ENCODE data around the gene TTC27. TPM values are rescaled to one million over a fixed set of nuclear protein-coding genes. Genes with fewer than 3 reads are reported as not detected.

Gene TTC27
- total RNA-seq, 4 donors from 2014 or later = 7.1 to 20.3 (median 10.4) TPM

DNA sequence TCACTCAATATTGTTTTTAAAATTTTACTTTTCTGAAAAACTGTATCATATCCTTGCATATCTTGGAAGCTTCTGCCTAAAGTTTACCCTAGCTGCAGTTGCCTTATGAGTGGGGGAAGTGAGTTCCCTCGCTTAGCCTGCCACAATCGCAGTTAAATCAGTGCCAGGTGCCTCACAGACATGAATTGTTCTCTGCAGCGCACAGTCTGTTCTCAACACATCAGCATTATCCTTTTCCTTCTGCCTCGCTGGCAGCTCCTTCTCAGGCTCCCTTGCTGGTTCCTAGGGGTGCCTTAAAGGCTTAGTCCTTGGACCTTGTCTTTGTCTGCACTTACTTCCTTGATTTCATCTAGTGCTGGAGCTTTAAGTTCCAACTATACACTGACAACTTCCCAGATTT is 132.8 kb downstream of the TTC27 start:
- Histone ChIP-seq H3K4me3 (no peak overlapping the region), H3K36me3 (peaks cover 0 to 9% (median 0%) of the 10 kb centered on the region in 4 donors), H3K4me1 (no peaks in the 10 kb centered on the region), H3K27ac (no peak overlapping the region), H3K27me3 (no peaks in the 10 kb centered on the region), H3K9me3 (no peaks in the 10 kb centered on the region)
- in situ Hi-C loops (cut with MboI; ENCODE audit: low pct_ligation_motif_present in 1 of 4, low pct_unique_long_range_greater_than_20kb in 1 of 4, low sequenced_read_pairs in 3 of 4) = loop anchor here in 3 of 4 donors (25.0 kb wide), 2 partner anchors 602 to 627 kb away; no protein-coding TSS in a partner anchor
- intact Hi-C loops (cut with DNase I; ENCODE audit: low total_unique reads) = no loop called here
- no peak for TF ChIP-seq POLR2A (IDR thresholded peaks at IDR 0.05)
- no peak for TF ChIP-seq EP300 (IDR thresholded peaks at IDR 0.05; ENCODE audit: low read depth)
- TF ChIP-seq, protein P1, sequence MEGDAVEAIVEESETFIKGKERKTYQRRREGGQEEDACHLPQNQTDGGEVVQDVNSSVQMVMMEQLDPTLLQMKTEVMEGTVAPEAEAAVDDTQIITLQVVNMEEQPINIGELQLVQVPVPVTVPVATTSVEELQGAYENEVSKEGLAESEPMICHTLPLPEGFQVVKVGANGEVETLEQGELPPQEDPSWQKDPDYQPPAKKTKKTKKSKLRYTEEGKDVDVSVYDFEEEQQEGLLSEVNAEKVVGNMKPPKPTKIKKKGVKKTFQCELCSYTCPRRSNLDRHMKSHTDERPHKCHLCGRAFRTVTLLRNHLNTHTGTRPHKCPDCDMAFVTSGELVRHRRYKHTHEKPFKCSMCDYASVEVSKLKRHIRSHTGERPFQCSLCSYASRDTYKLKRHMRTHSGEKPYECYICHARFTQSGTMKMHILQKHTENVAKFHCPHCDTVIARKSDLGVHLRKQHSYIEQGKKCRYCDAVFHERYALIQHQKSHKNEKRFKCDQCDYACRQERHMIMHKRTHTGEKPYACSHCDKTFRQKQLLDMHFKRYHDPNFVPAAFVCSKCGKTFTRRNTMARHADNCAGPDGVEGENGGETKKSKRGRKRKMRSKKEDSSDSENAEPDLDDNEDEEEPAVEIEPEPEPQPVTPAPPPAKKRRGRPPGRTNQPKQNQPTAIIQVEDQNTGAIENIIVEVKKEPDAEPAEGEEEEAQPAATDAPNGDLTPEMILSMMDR (IDR thresholded peaks at IDR 0.05) = no peak
- TF ChIP-seq POLR2AphosphoS5 (IDR thresholded peaks at IDR 0.05) = no peak
- DNase-seq = no peak
- WGBS, 2 donors (ENCODE audit: low coverage in 1 of 2) = 96% methylated on average over 4 of the region's 4 CpGs

DNA sequence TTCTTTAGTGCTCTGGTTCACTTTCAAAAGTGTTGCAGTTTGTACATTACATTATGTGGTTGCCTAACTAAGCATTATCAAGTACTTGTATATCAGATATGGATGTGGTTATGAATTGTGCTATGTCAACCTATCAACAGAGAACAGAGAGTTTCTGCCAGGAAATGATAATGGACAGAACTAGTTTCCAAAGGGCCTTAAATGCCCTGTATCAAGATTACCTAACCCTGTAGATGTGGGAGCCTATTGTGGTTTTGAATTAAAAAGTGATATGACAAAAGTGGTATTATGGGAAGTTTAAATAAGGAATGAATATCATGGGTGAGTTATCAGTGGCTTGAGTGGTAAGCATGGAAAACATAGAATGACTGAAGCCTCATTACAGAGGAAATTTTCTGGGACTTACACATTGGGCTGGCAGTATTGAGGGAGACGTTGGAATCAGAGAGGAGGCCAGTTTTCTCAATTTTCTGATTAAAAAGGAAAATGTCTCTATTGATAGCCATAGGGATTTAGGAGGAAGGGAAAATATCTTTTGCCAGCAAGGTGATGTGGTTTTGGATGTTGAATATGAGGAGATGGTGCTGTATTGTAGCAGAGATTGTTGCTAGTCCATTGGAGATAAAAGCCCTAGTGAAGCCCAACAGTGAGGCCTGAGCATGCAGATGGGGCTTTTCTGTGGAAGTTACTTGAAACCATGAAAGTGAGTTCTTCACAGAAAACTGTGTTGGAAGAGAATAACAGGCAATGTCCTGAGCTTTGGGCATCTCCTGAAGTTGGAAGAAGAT is 140.7 kb downstream of the TTC27 start:
- Histone ChIP-seq H3K36me3 (peaks cover 0 to 5% (median 0%) of the 10 kb centered on the region in 4 donors), H3K9me3 (no peaks in the 10 kb centered on the region), H3K27ac (no peak overlapping the region), H3K4me3 (no peak overlapping the region), H3K27me3 (no peaks in the 10 kb centered on the region), H3K4me1 (no peaks in the 10 kb centered on the region)
- DNase-seq = no peak
- intact Hi-C loops (cut with DNase I; ENCODE audit: low total_unique reads) (no loop called here), in situ Hi-C loops (cut with MboI; ENCODE audit: low pct_ligation_motif_present in 1 of 4, low pct_unique_long_range_greater_than_20kb in 1 of 4, low sequenced_read_pairs in 3 of 4) (loop anchor here in 3 of 4 donors (25.0 kb wide), 2 partner anchors 594 to 619 kb away; no protein-coding TSS in a partner anchor)
- TF ChIP-seq, protein P1 (IDR thresholded peaks at IDR 0.05) = no peak
- no peak for TF ChIP-seq EP300 (IDR thresholded peaks at IDR 0.05; ENCODE audit: low read depth)
- TF ChIP-seq POLR2A (IDR thresholded peaks at IDR 0.05) = no peak
- TF ChIP-seq POLR2AphosphoS5 (IDR thresholded peaks at IDR 0.05) = no peak
- WGBS, 2 donors (ENCODE audit: low coverage in 1 of 2) = 91% methylated on average over 1 of the region's 1 CpG; no CpG with 5 or more reads in 1 of the 2 donors

DNA sequence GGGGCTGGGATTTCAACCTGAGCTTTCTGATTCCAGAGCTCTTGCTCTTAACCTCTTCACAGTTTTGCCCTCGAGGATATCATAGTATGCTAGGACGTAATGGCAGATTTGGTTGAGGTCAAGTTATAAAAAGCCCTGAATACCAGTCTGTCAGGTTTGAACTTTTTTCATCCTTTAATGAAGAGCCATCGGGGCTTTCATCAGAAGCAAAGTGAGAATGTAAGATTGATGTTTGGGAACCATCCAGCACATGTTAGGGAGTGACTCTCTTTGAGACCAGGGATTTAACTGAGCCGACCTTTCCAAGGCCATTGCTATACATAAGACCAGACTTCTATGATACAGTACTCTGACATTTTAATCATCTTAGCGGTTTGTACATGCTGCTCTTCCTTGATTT is 142.5 kb downstream of the TTC27 start:
- in situ Hi-C loops (cut with MboI; ENCODE audit: low pct_ligation_motif_present in 1 of 4, low pct_unique_long_range_greater_than_20kb in 1 of 4, low sequenced_read_pairs in 3 of 4) = loop anchor here in 3 of 4 donors (10.0 to 25.0 kb wide), 3 partner anchors 174 to 617 kb away; partner anchors contain the start of gene LTBP1 (in 1 of the 3)
- no peak for DNase-seq
- WGBS, 2 donors (ENCODE audit: low coverage in 1 of 2) = 85 to 89% methylated on average over 3 to 5 of the region's 5 CpGs
- Histone ChIP-seq H3K4me3 (no peak overlapping the region), H3K36me3 (peaks cover 0 to 5% (median 0%) of the 10 kb centered on the region in 4 donors), H3K9me3 (no peaks in the 10 kb centered on the region), H3K27ac (no peak overlapping the region), H3K27me3 (no peaks in the 10 kb centered on the region), H3K4me1 (no peaks in the 10 kb centered on the region)
- intact Hi-C loops (cut with DNase I; ENCODE audit: low total_unique reads) = no loop called here
- TF ChIP-seq, protein P1 (IDR thresholded peaks at IDR 0.05) = no peak
- TF ChIP-seq POLR2A (IDR thresholded peaks at IDR 0.05) (no peak), EP300 (IDR thresholded peaks at IDR 0.05; ENCODE audit: low read depth) (no peak), POLR2AphosphoS5 (IDR thresholded peaks at IDR 0.05) (no peak)

DNA sequence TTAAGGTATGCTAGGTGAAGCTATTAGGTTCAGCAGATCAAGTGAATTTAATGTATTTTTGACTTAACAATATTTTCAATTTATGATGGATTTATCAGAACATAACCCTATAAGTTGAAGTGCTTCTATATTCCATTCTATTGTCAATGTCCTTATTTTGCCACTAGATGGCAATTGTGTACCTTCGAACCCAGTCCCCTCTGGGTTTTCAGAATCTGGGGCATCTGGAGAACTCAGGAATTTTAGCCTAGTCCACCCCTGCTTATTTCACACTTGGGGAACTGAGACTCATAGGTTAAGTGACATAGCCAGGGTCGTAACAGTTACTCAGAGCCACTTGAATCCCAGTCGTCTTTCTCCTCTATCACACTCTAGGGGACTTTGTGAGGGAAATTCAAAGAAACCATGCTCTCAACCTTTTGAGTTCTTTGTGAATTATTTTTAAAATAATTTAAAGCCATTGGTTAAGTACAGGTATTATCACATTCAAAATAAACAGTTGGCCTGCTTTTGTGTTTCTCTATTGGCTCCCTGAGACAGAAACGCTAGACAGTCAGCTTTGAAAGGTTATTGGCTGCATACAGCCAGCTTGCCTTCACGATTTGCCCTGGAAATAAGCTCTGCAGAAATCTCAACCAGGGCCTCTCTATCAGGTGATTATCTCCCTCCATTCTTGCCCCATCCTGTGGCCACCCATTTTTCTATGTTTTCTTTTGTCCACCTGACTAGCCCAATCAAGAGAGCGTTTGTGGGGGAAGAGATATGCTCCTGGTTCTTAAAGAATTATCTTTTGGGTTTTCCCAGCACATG is 145.0 kb downstream of the TTC27 start:
- WGBS, 2 donors (ENCODE audit: low coverage in 1 of 2) = 61 to 69% methylated on average over 3 to 6 of the region's 6 CpGs
- intact Hi-C loops (cut with DNase I; ENCODE audit: low total_unique reads) = no loop called here
- H3K27me3 ChIP-seq = no peaks in the 10 kb centered on the region

More for the DNA sequence above, 145.0 kb downstream of the TTC27 start:
- Histone ChIP-seq H3K27ac (no peak overlapping the region), H3K36me3 (no peaks in the 10 kb centered on the region), H3K9me3 (no peaks in the 10 kb centered on the region), H3K4me3 (no peak overlapping the region), H3K4me1 (no peaks in the 10 kb centered on the region)
- TF ChIP-seq POLR2AphosphoS5 (IDR thresholded peaks at IDR 0.05) (no peak), EP300 (IDR thresholded peaks at IDR 0.05; ENCODE audit: low read depth) (no peak), POLR2A (IDR thresholded peaks at IDR 0.05) (no peak)
- TF ChIP-seq, protein P1 (IDR thresholded peaks at IDR 0.05) = peak; percentile 51 to 81 (median 66)
- no peak for DNase-seq
- in situ Hi-C loops (cut with MboI; ENCODE audit: low pct_ligation_motif_present in 1 of 4, low pct_unique_long_range_greater_than_20kb in 1 of 4, low sequenced_read_pairs in 3 of 4) = loop anchor here in 3 of 4 donors (10.0 to 25.0 kb wide), 3 partner anchors 172 to 614 kb away; partner anchors contain the start of gene LTBP1 (in 1 of the 3)
